CD4-positive, alpha-beta T cell treated with Interleukin-4 for 1 hour (primary cell): ENCODE results near the gene ERICH4.
"Not testable (repeated sequence)": the region's sequence is repeated elsewhere in the genome, so short reads cannot be mapped to it uniquely, and the experiment has no call there.

Source experiments
- DNase-seq, 2 donors: peaks; one replicate each; pipeline ENCODE4 v3.0.0-alpha.2; 2020 to 2022

Gene ERICH4

DNA sequence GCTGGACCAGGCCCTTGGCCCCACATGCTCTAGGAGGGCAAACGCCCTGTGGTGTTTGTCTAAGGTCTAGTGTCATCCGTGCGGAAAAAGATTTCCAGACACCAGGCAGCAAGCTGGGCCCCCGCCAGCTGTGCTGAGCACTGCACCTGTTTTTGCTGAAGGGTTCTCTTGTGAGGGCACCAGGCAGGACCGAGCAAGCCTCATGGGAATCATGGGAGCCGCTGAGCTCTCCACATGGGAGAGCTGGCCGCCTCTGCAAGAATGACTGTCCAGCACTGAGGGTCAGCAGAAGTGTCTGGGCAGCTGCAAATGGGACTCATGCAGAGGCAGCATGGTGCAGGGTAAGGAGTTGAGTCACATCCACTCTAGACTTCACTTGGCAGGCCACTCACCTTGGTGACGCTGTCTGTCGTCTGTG, 27.8 kb upstream of the ERICH4 start:
- no peak for DNase-seq

DNA sequence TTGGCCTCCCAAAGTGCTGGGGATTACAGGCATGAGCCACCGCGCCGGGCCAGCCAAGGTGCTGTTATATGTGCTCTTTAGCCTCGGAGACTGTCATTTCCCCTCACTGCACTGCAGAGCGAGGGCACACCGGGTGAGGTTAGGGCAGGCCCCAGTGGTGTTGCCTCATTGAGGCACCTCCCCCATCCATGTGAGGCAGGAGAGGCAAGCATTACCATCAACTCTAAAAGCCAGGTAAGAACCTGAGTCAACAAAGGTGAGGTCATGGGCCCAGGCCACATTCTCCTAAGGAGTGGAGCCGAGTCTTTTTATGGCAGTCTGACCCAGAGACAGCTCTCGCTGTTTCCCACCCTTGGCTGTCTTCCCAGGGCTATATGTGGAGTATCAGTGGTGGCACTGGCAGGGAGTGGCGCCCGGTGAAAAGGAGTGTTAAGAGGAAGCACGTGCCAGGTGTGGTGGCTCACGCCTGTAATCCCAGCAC, 26.7 kb upstream of the ERICH4 start:
- DNase-seq, result no peak

DNA sequence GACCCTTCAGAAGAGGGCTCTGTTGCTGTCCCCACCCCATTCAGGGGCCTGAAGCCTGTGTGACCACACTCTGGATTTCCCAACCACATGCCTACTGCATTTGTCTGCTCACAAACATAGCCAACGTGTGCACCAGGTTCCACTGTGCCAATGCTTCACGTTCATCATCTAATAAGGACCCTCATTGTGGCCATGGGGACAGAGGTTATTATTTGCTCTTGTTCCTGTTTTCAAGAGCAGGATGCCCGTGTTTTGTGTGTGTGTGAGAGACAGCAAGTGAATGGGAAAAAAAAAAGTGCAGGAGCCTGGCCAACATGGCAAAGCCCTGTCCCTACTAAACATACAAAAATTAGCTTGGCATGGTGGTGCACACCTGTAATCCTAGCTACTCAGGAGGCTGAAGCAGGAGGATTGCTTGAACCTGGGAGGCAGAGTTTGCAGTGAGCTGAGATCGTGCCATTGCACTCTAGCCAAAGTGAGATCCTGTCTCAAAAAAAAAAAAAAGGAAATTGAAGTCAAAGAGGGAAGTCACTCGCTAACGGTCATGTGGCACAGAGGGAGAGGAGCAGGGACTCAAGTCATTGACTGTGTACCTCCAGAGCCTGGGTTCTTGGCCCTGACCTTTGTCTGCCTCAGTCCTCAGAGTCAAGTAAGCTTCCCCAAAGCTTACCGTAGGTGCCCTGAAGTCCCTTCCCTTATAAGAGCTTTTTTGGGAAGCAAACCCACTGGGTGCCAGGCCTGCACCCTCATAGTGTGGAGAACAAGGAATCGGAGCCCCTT, 22.7 kb upstream of the ERICH4 start:
- DNase-seq, result peak in 1 of 2 donors; percentile 39

DNA sequence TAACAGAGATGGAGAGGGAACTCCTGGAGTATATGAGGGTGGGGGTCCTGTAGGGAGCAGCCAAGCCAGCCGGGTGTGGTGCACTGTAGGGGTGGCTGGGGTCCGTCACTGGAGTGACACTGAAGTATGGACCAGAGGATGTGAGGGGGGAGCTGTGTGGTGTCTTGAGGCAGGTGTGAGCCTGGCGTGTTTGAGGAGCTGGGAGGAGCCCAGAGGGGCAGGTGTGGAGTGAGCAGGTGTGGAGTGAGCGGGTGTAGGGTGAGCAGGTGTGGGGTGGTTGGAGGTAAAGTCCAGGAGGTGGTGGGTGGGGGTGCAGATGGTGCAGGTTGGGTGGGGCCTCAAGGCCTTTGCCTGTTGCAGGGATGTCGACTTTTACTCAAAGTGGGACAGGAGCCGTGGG, 21.6 kb upstream of the ERICH4 start:
- no peak for DNase-seq

DNA sequence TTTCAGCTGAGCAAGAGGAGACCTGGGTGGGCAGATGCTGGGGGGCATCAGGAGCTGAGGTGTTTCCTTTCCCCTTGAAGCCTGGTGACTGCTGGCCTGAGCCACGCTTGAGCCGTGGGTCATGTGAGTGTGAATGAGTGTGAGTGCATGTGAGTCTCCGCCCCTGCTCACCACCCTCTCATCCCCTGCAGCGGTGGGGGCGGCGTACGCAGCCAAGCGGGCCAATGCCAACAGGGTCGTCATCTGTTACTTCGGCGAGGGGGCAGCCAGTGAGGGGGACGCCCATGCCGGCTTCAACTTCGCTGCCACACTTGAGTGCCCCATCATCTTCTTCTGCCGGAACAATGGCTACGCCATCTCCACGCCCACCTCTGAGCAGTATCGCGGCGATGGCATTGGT, 21.0 kb upstream of the ERICH4 start:
- DNase-seq, result no peak

DNA sequence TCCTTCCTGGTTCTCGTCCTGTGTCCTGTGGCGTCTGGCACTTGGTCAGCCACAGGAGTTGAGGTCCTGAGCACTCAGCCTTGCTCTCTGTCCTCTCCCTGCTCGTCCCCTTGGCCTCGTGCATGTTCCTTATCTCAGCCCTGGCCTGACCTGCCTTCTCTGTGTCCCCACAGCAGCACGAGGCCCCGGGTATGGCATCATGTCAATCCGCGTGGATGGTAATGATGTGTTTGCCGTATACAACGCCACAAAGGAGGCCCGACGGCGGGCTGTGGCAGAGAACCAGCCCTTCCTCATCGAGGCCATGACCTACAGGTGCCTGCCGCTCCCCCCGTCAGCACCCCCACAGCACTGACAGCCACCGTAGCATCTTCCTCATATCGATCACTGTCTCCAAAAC, 20.5 kb upstream of the ERICH4 start:
- no peak for DNase-seq

DNA sequence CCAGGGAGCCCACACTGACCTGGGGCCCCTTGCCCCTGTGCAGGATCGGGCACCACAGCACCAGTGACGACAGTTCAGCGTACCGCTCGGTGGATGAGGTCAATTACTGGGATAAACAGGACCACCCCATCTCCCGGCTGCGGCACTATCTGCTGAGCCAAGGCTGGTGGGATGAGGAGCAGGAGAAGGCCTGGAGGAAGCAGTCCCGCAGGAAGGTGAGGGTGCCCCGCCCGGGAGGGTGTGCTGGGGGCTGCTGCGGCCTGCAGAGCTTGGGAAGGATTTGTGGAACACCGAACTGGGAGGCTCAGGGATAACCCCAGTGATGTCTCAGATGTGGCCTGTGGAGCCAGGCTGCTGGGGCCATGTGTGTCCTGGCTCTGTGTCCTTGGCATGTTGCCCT, 20.0 kb upstream of the ERICH4 start:
- no peak for DNase-seq

DNA sequence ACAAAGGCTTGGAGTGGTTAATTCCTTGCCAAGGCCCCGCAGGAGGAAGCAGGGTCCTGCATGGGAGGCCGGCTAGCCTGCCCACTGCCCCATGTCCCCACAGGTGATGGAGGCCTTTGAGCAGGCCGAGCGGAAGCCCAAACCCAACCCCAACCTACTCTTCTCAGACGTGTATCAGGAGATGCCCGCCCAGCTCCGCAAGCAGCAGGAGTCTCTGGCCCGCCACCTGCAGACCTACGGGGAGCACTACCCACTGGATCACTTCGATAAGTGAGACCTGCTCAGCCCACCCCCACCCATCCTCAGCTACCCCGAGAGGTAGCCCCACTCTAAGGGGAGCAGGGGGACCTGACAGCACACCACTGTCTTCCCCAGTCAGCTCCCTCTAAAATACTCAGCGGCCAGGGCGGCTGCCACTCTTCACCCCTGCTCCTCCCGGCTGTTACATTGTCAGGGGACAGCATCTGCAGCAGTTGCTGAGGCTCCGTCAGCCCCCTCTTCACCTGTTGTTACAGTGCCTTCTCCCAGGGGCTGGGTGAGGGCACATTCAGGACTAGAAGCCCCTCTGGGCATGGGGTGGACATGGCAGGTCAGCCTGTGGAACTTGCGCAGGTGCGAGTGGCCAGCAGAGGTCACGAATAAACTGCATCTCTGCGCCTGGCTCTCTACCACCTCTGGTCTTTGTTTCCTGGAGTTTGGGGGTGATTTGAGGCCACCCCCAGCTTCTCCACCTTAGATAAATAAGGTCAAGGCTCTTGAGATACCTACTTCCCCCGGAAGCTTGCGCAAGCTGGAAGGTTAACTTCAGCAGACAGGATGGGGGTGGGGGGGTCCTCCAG, 18.4 kb upstream of the ERICH4 start:
- peak in 1 of 2 donors; percentile 15 for DNase-seq

DNA sequence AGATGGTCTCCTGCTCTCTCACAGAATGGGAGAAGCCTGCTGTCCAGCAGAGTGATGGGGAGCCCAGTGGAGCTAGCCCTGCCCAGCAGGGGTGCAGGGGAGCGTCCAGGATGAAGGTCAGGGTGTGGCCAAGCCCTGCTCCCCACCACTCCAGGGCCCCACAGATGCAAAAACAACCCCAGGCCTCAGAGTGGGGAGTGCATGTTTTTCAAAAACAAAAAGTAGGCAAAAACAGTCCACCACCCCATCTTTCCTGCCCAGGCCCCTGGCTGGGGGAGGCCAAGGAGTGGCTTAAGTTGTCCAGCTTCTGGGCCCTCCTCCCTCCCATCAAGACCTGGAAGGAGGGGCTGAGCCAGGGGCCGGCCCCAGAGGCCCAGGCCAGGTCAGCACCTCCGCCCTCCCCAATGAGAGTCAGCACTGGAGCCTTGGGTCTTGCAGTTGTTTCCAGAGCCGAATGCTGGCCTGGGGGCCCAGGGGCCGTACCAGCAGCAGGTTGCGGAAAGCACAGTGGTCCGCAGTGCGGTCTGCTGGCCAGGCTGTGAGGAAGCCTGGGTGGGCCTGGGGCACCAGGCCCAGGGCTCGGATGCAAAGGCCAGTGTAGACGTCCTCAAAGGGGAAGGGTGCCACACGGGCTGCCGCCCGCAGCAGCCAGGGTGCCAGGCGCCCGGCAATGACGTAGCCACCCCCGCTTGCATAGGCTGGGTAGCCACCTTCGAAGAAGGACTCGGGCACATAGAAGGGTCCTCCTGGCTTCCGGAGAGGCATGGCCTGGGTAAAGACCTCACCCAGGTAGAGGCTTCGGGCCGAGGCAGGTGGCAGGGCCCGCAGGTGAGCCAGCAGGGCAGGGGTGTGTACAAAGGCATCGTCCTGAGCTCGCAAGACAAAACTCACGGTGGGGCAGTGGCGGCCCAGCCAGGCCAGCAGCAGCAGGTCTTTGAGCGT, 17.5 kb upstream of the ERICH4 start:
- no peak for DNase-seq

DNA sequence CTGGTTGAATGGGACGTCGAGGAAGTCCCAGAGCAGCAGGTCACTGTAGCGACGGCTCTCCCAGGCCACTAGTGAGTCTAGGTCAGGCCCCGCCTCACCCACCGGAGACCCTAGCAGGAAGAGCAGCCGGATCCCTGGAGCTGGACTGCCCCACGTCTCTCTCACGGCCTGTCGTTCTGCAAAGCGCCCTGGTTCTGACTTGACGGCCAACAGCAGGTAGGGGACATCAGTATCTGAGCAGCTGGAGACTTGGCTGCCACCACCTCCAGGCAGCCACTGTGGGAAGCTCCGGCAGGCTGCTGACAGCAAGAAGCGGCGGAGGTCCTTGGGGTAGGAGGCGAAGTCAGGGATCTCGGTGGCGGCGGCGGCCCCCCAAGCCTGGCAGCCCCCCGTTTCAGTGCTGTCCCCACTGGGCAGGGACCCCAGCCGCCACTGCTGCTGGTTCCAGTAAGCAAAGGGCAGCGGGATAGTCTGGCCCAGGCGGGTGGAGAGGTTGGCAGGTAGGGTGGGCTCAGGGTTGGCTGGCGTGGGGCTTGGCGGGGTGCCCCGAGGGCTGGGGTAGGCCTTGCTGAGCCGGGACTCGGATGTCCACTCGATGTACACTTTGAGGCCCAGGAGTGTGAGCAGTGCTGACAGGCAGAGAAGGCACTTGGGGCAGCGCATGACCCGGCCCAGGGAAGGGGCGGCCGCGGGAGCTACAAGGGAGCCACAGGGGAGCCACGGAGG, 16.7 kb upstream of the ERICH4 start:
- DNase-seq, result no peak

DNA sequence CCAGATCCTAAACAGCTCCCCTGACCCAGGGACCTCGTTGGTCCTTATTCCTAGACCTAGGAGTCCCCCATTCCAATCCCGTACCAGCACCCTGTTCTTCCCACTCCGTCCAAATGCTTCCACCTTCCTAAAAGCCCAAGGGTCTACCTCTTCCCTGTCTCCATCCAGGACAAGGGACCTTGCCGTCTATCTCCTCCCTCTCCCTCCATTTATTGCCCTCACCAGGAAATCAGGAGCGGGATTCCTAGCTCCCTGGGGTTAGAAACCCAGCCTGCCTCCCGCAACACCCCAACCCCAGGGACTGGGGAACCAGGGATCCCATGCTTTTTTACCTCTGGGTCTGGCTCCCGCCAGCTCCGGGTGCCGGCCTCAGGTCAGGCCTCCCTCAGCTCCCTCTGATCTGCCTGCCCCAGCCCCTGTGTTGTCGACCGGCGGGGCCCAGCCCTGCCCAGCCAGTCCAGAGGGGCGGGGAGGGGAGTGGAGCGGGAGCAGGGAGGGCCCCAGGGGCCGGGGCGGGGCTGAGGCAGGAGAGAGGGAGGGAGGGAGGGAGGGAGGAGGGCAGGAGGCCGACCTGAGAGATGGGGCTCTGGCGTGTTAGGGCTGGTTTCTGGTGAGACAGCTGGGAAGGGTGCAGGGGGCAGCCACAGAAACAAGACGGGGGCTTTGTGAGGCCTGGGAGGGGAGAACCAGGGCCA, 15.9 kb upstream of the ERICH4 start, which contains the start of gene B3GNT8:
B3GNT8 (minus strand) TSS at position 423 of the 695 bp plus-strand sequence. CDS start 596 bp downstream, outside the sequence.
- DNase-seq, result peak; percentile 40 to 46

DNA sequence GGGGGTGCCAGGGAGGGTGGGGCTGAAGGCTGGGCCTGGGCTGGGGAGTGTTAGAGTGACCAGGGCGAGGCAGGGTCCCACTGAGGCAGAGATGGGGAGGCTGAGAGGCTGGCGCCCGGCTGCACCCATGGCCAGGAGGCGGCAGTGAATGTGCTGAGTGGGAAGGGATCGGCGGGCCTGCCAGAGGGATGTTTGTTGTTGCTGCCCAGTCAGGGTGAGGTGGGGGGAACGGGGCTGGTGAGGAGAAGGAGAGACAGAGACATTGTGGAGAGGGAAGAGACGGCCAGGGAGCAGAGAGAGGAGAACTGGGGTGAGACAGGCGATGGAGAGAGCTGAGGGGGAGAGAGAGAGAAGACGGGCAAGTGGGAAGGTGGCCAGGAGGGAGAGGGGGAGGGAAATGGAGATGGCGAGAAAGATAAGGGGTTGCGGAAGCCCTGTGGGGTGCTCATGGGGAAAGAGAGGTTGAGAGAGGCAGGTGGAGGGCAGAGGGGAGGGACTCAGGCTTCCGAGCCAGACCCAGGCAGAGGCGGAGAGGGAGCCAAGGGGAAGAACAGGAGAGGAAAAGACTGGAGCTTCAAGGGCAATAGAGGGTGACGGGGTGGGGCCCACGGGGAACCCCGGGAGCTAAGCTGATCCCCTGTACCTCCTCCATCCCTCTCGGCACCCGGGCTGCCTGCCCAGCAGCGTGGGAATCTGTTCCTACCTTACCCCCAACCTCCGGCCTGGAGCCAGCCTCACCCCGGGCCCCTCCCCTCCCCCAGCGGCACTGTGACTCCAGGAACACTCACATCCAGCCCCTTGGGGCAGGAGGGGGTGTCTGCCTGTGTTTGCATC, 15.1 kb upstream of the ERICH4 start:
- peak; percentile 54 to 70 for DNase-seq

DNA sequence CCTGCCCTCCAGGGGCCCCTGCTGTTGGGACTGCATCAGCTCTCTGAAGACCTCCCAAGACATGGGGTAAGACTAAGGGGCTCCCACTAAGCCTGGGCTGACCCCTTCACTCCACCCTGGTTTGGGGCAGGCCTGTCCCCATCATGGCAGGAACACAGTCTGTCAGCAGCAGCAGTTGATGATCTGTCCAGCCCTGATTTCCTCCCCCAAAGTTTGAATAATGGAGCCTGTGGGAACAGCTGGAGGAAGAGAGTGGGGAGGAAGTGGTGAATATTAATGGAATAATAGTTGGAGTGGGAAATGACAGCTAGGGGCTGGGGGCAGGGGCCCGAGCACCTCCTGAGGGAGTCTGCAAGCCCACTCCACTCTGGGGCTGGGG, 14.5 kb upstream of the ERICH4 start:
- no peak for DNase-seq

DNA sequence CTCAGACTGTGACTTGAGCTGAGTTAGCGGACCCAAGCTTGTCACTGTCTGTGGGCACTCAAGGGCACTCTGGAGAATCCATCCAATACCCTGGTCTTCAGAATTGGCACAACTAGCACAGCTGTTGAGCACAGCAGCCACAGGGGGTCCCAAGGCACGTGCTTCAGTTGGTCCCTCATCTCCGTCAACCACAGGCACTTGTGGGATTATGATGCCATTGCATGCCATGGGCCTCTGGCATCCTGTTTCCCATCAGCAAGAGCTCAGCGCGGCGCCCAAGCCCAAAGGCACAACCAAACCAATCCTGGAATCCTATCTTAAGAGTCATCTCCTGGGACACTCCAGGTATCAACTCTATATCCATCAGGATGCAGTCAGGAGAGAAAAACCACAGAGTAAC, 12.0 kb upstream of the ERICH4 start:
- DNase-seq, result no peak

DNA sequence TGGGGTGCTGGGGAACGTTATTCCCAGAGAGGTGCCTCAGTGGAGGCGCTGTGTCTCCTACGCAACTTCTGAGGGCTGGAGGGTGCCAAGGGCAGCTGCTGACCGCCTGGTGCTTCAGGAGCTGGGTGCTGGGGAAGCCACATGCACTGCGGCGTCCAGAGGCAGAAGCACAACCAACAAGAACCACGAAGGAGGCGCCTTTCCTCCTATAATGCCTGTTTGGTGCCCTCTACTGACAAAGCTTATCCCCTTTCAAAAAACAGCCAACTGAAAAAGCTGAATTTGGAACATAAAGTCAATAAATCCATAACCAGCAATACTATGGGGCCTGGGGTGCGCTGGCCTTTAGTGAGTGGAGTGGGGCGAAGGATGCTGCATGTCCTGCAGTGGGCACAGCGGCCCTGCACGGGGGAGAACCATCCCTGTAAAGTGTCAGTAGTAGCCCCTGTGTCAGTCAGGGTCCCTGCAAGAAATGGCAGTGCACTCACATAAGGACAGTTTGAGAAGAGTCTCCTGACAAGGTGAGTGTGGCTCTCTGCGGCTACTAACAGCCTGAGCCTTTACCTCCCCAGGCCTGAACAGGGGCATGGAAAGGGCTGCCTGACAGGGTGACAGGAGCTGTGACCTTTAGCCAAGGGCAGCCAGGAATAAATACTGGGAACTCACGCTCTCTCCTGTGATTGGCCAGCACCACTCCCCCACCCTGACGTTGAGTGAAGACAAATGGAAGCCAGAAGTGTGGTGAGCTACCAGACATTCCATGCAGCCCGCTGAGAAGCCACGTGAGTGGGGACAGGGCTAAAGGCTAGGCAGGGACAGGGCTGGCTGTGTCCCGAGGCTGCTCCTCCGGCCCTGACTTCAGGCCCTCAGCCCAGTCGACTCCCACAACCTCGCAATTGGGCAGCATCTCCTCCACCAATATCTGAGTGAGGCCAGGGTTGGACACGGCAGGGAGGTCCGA, 11.2 kb upstream of the ERICH4 start:
- DNase-seq, result peak; percentile 28 to 34

DNA sequence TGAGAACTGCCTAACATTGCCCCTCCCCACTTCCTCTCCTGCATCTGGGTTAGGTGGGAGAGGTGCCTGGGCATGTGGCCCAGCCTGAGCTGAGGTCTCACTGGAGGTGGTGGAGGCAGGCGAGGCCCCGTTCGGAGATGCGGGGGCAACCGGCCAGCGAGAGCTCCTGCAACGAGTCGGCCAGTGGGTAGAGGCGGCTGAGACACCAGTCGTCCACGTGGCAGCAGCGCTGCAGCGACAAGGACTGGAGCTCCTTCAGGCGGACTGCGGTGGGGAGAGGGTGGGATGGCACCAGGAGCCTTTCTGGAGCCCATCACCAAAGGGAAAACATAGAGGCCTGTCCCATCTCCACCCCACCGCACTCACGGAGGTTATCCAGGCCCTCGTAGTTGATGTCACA, 9.8 kb upstream of the ERICH4 start:
- no peak for DNase-seq

DNA sequence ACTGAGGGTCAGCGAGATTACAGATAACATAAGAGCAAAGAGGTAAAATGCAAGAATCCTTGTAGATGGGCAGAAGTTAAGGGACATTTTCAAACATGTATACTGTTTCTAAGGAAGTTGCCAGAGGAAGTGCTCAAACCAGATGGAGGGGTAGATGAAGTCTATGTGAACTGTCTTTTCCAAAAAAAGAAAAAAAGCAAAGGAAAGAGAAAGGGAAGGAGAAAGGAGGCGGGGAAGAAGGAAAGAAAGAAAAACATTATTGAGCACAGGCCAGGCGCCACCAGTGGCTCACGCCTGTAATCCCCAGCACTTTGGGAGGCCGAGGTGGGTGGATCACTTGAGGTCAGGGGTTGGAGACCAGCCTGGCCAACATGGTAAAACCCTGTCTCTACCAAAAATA, 8.5 kb upstream of the ERICH4 start:
- no peak for DNase-seq

DNA sequence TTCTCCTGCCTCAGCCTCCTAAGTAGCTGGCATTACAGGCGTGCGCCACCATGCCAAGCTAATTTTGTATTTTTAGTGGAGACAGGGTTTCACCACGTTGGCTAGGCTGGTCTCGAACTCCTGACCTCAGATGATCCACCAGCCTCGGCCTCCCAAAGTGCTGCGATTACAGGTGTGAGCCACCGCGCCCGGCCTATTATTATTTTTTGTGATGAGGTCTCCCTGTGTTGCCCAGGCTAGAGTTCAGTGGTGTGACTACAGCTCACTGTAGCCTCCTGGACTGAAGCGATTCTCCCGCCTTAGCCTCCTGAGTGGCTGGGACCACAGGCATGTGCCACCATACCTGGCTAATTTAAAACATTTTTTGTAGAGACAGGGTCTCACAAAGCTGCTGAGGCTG, 7.6 kb upstream of the ERICH4 start:
- DNase-seq, result not testable (repeated sequence)
